ENCODE data around the gene TRMT11.

GRCh38 chr6:125949069-125949468 lies 37.3 kb upstream of the TRMT11 start:
- TF ChIP-seq, protein P1, sequence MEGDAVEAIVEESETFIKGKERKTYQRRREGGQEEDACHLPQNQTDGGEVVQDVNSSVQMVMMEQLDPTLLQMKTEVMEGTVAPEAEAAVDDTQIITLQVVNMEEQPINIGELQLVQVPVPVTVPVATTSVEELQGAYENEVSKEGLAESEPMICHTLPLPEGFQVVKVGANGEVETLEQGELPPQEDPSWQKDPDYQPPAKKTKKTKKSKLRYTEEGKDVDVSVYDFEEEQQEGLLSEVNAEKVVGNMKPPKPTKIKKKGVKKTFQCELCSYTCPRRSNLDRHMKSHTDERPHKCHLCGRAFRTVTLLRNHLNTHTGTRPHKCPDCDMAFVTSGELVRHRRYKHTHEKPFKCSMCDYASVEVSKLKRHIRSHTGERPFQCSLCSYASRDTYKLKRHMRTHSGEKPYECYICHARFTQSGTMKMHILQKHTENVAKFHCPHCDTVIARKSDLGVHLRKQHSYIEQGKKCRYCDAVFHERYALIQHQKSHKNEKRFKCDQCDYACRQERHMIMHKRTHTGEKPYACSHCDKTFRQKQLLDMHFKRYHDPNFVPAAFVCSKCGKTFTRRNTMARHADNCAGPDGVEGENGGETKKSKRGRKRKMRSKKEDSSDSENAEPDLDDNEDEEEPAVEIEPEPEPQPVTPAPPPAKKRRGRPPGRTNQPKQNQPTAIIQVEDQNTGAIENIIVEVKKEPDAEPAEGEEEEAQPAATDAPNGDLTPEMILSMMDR (conservative IDR thresholded peaks at IDR 0.05; ENCODE audit: low read depth, low read length) = no peak
- TF ChIP-seq EZH2 (IDR thresholded peaks at IDR 0.05; ENCODE audit: low read length, unreplicated experiment) = no peak
